Measurements from ENCODE around the gene ARID1B. TPM values are rescaled to one million over a fixed set of nuclear protein-coding genes. Genes with fewer than 3 reads are reported as not detected.
A peak's percentile ranks its signal among the peaks of the same experiment; 100 is the strongest.

Gene ARID1B
- total and polyA plus RNA-seq, 4 donors = 7.0 to 49.0 (median 24.2) TPM

- no peaks in the 10 kb centered on the region for H3K36me3 ChIP-seq (ENCODE audit: control insufficient read depth in 4 of 4, insufficient read depth in 3 of 4, low read depth in 1 of 4, low read length in 3 of 4)
- H3K9me3 ChIP-seq (ENCODE audit: control insufficient read depth in 4 of 4, low read length in 3 of 4) = no peaks in the 10 kb centered on the region
- peak overlapping the region in 1 of 2 donors; percentile 2 for H3K27ac ChIP-seq (ENCODE audit: low read depth in 1 of 2, low read length in 2 of 2)
- no peak overlapping the region for H3K4me3 ChIP-seq (ENCODE audit: low read depth in 1 of 3, low read length in 3 of 3)
- peaks cover 0 to 9% (median 4%) of the 10 kb centered on the region in 4 donors for H3K4me1 ChIP-seq (ENCODE audit: control insufficient read depth in 4 of 4, insufficient read depth in 4 of 4, low read length in 3 of 4)
- no peak for DNase-seq (ENCODE audit: low spot score)
- TF ChIP-seq ZBTB33 (IDR thresholded peaks at IDR 0.05) (no peak), FOXA2 (IDR thresholded peaks at IDR 0.05) (no peak), YY1 (IDR thresholded peaks at IDR 0.05) (no peak), SP1 (IDR thresholded peaks at IDR 0.05) (no peak), EGR1 (IDR thresholded peaks at IDR 0.05; ENCODE audit: low read depth in 2 of 2) (no peak), ATF3 (IDR thresholded peaks at IDR 0.05) (no peak), NR2F2 (IDR thresholded peaks at IDR 0.05) (no peak), JUND (IDR thresholded peaks at IDR 0.05) (no peak), TAF1 (conservative IDR thresholded peaks at IDR 0.05) (no peak), FOXA1 (IDR thresholded peaks at IDR 0.05) (no peak), GABPA (IDR thresholded peaks at IDR 0.05 in 1 of 2, conservative IDR thresholded peaks at IDR 0.05 in 1 of 2) (no peak)
- H3K9ac ChIP-seq (ENCODE audit: low read depth in 1 of 2, low read length in 2 of 2) = no peak overlapping the region
- no peaks in the 10 kb centered on the region for H3K27me3 ChIP-seq (ENCODE audit: control insufficient read depth in 4 of 4, insufficient read depth in 4 of 4, low read length in 3 of 4)
- WGBS = 85% methylated on average over 2 of the region's 2 CpGs
These were observed 62.0 kb downstream of the ARID1B start for GRCh38 chr6:156839129-156839528.

GRCh38 chr6:156839591-156840001 is 62.4 kb downstream of the ARID1B start:
- Histone ChIP-seq H3K4me1 (ENCODE audit: control insufficient read depth in 4 of 4, insufficient read depth in 4 of 4, low read length in 3 of 4) (peaks cover 0 to 7% (median 2%) of the 10 kb centered on the region in 4 donors), H3K27me3 (ENCODE audit: control insufficient read depth in 4 of 4, insufficient read depth in 4 of 4, low read length in 3 of 4) (no peaks in the 10 kb centered on the region), H3K36me3 (ENCODE audit: control insufficient read depth in 4 of 4, insufficient read depth in 3 of 4, low read depth in 1 of 4, low read length in 3 of 4) (no peaks in the 10 kb centered on the region), H3K9me3 (ENCODE audit: control insufficient read depth in 4 of 4, low read length in 3 of 4) (no peaks in the 10 kb centered on the region), H3K4me3 (ENCODE audit: low read depth in 1 of 3, low read length in 3 of 3) (no peak overlapping the region), H3K27ac (ENCODE audit: low read depth in 1 of 2, low read length in 2 of 2) (no peak overlapping the region), H3K9ac (ENCODE audit: low read depth in 1 of 2, low read length in 2 of 2) (no peak overlapping the region)
- TF ChIP-seq TAF1 (conservative IDR thresholded peaks at IDR 0.05) = no peak
- no peak for TF ChIP-seq FOXA1 (IDR thresholded peaks at IDR 0.05)
- TF ChIP-seq JUND (IDR thresholded peaks at IDR 0.05) = no peak
- no peak for TF ChIP-seq MAX (IDR thresholded peaks at IDR 0.05)
- TF ChIP-seq RXRA (IDR thresholded peaks at IDR 0.05) = no peak
- no peak for DNase-seq (ENCODE audit: low spot score)
- WGBS = 76% methylated on average over 9 of the region's 9 CpGs

- no peaks in the 10 kb centered on the region for H3K27me3 ChIP-seq (ENCODE audit: control insufficient read depth in 4 of 4, insufficient read depth in 4 of 4, low read length in 3 of 4)
- no peak for DNase-seq (ENCODE audit: low spot score)
- H3K4me1 ChIP-seq (ENCODE audit: control insufficient read depth in 4 of 4, insufficient read depth in 4 of 4, low read length in 3 of 4) = peaks cover 0 to 7% (median 3%) of the 10 kb centered on the region in 4 donors
- TF ChIP-seq YY1 (IDR thresholded peaks at IDR 0.05) (no peak), TAF1 (conservative IDR thresholded peaks at IDR 0.05) (no peak), EGR1 (IDR thresholded peaks at IDR 0.05; ENCODE audit: low read depth in 2 of 2) (no peak), RAD21 (IDR thresholded peaks at IDR 0.05) (no peak), FOXA1 (IDR thresholded peaks at IDR 0.05) (no peak), NR2F2 (IDR thresholded peaks at IDR 0.05) (peak; percentile 49)
- no peaks in the 10 kb centered on the region for H3K36me3 ChIP-seq (ENCODE audit: control insufficient read depth in 4 of 4, insufficient read depth in 3 of 4, low read depth in 1 of 4, low read length in 3 of 4)
- H3K9me3 ChIP-seq (ENCODE audit: control insufficient read depth in 4 of 4, low read length in 3 of 4) = no peaks in the 10 kb centered on the region
- WGBS = 63% methylated on average over 8 of the region's 8 CpGs
- no peak overlapping the region for H3K9ac ChIP-seq (ENCODE audit: low read depth in 1 of 2, low read length in 2 of 2)
- peak overlapping the region in 1 of 2 donors; percentile 16 for H3K27ac ChIP-seq (ENCODE audit: low read depth in 1 of 2, low read length in 2 of 2)
- no peak overlapping the region for H3K4me3 ChIP-seq (ENCODE audit: low read depth in 1 of 3, low read length in 3 of 3)
These were observed 63.0 kb downstream of the ARID1B start for GRCh38 chr6:156840136-156840535.

Measured in liver (tissue), 9 donors.